CD4-positive, alpha-beta T cell treated with Interleukin-17A for 4 hours (primary cell): ENCODE results near the gene CACNG6.
"Not testable (repeated sequence)": the region's sequence is repeated elsewhere in the genome, so short reads cannot be mapped to it uniquely, and the experiment has no call there.

Experiments used
- DNase-seq: peaks from one replicate; pipeline ENCODE4 v3.0.0-alpha.2; 2020; ENCODE audit warnings: mixed read lengths

Gene CACNG6

DNA sequence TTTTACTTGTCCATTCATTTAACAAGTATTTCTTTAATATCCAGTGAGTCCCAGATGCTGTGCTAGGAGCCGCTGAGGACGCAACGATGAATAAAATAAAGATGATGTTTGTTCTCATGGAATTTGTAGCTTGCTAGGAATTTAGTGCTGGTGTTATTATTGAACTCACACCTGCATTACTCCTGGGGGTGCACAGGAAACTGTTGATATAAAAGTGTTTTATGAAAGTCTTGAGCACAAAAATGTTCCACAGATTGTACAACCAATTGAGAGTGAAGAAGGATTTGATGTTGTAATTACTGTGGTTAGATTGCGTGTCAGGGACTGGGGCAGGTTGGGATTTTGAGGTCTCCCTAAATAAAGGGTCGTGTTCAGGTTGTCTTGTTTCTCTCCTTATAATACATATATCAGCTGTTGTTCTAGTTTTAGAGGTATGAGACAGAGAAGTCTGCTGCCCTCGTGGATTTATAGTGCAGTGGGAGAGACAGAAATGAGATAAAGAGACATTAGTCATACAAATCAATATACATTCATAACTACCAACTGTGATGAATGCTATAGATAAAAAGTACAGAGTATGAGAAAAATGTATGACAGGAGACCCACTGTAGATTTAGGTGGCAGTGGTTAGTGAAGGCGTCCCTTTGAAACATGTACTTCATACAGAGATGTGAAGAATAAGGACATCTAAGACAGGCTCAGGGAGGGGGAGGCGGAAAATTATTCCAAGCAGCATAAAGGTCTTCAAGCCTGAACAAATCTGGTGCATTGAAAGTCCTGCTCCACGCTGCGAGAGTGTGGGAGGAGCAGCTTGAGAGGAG, 11.3 kb downstream of the CACNG6 start:
- DNase-seq: no peak

DNA sequence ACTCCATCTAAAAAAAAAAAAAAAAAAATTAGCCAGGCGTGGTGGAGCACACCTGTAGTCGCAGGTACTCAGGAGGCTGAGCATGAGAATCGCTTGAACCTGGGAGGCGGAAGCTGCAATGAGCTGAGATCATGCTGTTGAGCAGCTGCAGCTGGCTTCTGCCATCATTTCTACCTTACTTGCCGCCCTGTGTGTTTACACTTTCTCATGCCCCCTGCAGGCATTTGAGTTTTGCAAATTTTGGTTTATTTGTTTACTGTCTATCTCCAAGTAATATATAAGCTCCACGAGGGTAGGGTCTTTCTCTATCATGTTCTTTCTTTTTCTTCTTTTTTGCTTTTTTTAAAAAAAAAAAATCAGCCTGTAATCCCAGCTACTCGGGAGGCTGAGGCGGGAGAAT, 18.0 kb downstream of the CACNG6 start:
- no peak for DNase-seq

GRCh38 chr19:54010474-54010873, 19.0 kb downstream of the CACNG6 start:
- DNase-seq: no peak

DNA sequence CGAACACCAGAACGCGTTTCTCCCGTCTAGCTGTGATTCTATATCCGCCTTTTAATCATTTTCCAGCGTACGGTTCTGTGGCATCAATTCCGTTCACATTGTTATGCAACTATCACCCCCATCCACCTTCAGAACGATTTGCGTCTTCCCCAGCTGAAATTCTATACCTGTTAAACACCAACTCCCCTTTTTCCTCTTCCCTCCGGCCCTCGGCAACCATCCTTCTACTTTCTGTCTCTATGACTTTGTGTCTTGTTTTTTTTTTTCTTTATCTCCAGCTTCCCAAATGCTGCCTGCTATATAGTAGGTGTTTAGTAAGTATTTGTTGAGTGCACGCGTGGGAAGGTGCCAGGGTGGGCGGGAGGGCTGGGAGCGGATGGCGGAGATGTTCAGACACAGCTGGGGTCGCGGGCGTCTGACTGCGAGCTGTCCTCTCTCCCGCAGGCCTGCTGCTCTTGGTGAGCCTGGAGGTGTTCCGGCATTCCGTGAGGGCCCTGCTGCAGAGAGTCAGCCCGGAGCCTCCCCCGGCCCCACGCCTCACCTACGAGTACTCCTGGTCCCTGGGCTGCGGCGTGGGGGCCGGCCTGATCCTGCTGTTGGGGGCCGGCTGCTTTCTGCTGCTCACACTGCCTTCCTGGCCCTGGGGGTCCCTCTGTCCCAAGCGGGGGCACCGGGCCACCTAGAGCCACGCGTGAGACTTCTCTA, 20.2 kb downstream of the CACNG6 start:
- DNase-seq: no peak

DNA sequence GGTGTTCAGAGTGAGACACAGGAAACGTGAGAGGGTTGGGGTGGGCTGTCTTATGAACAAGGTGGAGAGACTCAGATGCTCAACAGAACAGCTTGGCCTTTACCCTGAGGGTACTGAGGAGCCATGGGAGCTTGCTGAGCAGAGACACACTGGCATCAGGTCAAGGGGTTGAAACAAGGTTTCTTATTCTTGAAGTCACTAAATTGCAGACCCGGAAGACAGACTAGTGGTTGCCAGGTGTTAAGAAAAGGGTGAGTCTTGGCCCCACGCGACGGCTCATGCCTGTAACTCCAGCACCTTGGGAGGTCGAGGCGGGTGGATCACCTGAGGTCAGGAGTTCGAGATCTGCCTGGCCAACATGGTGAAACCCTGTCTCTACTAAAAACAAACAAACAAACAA, 22.4 kb downstream of the CACNG6 start:
- no peak for DNase-seq

GRCh38 chr19:54014920-54015560, 23.6 kb downstream of the CACNG6 start:
- DNase-seq: no peak

- DNase-seq: no peak
Observed at GRCh38 chr19:54017261-54017660, 25.8 kb downstream of the CACNG6 start.

- DNase-seq: no peak
Observed at GRCh38 chr19:54021363-54021762, 29.9 kb downstream of the CACNG6 start.

GRCh38 chr19:54021932-54022331, 30.5 kb downstream of the CACNG6 start:
- no peak for DNase-seq

- DNase-seq: no peak
Observed at GRCh38 chr19:54023191-54023590, 31.8 kb downstream of the CACNG6 start.

DNA sequence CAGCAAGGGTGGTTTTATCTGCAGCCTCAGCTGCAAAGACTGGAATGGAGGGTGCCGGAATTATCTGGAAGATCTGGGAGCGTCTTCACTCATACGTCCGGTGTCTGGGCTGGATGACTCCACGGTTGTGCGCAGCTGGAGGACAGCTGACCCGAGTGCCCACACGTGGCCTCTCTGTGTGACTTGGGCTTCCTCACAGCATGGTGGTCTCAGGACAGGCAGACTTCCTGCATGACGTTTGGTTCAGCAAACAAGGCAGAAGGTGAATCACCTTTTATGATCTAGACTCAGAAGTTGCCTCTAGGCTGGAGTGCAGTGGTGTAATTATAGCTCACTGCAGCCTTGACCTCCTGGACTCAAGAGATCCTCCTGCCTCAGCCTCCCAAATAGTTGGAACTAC, 33.2 kb downstream of the CACNG6 start:
- no peak for DNase-seq

DNA sequence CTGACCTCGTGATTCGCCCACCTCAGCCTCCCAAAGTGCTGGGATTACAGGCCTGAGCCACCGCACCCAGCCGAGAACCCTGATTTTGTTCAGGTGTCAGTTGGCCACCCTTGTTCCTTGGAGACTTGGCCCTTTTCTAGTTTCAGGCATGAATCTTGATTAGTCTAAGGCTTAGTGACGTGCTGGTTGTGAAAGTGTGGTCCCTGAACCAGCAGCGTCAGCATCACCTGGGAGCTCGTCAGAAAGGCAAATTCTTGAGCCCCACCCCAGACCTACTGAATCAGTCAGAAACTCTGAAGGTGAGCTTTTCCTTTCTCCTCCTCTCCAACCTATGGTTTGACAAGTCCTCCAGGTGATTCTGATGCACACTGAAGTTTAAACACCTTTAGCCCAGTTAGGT, 35.2 kb downstream of the CACNG6 start:
- DNase-seq: no peak

DNA sequence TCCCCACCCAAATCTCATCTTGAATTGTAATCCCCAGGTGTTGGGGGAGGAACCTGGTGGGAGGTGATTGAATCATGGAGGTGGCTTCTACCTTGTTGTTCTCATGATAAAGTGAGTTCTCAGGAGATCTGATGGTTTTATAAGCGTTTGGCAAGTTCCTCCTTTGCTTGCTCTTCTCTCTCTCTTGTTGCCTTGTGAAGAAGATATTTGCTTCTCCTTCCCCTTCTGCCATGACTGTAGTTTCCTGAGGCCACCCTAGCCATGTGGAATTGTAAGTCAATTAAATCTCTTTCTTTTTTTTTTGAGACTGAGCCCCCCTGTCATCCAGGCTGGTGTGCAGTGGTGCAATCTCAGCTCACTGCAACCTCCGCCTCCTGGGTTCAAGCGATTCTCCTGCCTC, 37.9 kb downstream of the CACNG6 start:
- DNase-seq: no peak

DNA sequence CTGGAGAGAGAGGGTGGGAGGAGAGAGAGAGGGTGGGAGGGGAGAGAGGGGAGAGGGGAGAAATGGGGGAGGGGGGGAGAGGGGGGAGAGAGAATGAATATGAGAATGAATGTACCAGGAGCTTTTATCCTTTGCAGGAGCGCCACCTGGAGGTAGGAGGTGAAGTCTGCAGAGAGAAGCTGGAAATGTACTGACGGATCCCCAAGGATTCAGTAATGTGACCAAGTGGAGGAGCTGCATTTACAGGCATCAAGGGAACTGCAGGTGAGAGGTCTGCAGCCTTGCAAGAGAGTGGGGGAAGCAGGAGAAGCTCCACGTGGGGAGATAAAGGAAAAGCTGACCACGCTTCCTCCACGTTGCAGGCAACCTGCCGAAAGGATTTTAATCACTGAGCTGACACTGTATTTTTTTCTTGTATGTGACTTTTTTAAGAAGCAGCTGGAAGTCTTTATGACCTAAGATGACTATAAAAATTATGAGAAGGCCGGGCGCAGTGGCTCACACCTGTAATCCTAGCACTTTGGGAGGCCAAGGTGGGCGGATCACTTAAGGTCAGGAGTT, 38.6 kb downstream of the CACNG6 start:
- DNase-seq: peak; percentile 68

DNA sequence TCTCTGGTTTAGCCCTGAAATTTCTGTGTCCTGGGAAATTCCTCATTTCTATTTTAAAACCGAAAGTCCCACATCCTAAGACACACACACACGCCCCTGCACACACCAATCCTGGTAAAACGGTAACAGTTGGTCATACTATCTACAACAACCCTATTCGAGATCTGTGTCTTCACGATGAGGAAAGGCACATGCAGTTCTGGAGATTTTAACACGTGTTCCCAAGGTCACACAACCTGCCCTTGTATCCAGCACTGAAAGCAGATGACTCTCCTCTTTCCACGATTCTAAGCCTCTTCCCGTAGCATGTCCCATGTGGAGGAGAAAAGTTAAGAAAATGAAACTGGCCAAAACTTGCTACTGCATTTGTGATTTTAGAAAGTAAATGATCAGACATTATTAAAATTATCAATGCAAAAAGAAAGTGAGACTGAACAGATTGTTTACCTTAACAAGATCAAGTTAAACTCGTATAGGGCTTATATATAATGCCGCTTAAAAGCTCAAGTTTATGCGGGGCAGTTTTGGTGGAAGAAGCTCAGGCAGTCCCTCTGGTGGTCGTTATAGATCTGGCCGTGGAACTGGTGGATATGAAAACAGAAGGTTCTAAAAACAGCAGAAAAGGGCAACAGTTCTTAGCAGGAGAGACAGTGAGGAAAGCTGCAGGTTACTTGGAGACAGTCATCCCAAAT, 39.6 kb downstream of the CACNG6 start:
- DNase-seq: no peak

- DNase-seq: no peak
Observed at GRCh38 chr19:54035215-54036178, 44.1 kb downstream of the CACNG6 start.

- DNase-seq: not testable (repeated sequence)
Observed at GRCh38 chr19:54036542-54036941, 45.1 kb downstream of the CACNG6 start.

- DNase-seq: no peak
Observed at GRCh38 chr19:54040003-54040402, 48.6 kb downstream of the CACNG6 start.

GRCh38 chr19:54041969-54042606, 50.7 kb downstream of the CACNG6 start:
- no peak for DNase-seq

GRCh38 chr19:54042989-54043388, 51.6 kb downstream of the CACNG6 start:
- no peak for DNase-seq

GRCh38 chr19:54045771-54046170, 54.3 kb downstream of the CACNG6 start:
- DNase-seq: no peak
